K562 (cell line): ENCODE results near the gene ROPN1B.

Experiments used
- ETV6 ChIP-seq, 3 experiments: fragments of 150-350 bp in 1 of 3; sonication (generic) in 1 of 3; formaldehyde crosslinking in 1 of 3; IDR thresholded peaks; 2 replicates each; pipeline versions ENCODE4 v1.6.1 to v1.8.0; 2014 to 2022; ENCODE audit warnings: borderline replicate concordance in 2 of 3, low read depth in 2 of 3, antibody characterized with exemption in 1 of 3, low read length in 1 of 3, mild to moderate bottlenecking in 1 of 3, missing genetic modification reagents in 1 of 3
- KDM1A ChIP-seq, 2 experiments: fragments of 450-650 bp; IDR thresholded peaks; 2 replicates each; pipeline ENCODE4 v1.6.1; 2016; ENCODE audit warnings: mild to moderate bottlenecking in 2 of 2
- KLF10 ChIP-seq: fragments of 250-450 bp; sonication (Bioruptor Pico); IDR thresholded peaks from 2 replicates; pipeline ENCODE4 v1.6.1; 2021; ENCODE audit warnings: matching md5 sums
- TF ChIP-seq, protein P1 (sequence below), 3 experiments: fragments of 200-800 bp in 1 of 3; fragments of 250-450 bp in 1 of 3; fragments of 450-650 bp in 1 of 3; sonication (Bioruptor Pico) in 1 of 3; sonication (Bioruptor generic) in 1 of 3; formaldehyde crosslinking in 1 of 3; IDR thresholded peaks; 2 replicates each; pipeline versions ENCODE4 v1.6.1 to v1.8.0; 2016 to 2022; ENCODE audit warnings: mild to moderate bottlenecking in 2 of 3, missing genetic modification characterization in 2 of 3, missing compliant biosample characterization in 1 of 3, moderate library complexity in 1 of 3
- TF ChIP-seq, protein P2 (sequence below), 3 experiments: IDR thresholded peaks in 2 of 3; conservative IDR thresholded peaks in 1 of 3; 2 replicates each; pipeline ENCODE4 v1.5.1; 2011 to 2012; ENCODE audit warnings: low read length in 3 of 3, mild to moderate bottlenecking in 3 of 3, control low read depth in 2 of 3, improper control_type of control experiment in 1 of 3, inconsistent platforms in 1 of 3, low read depth in 1 of 3, mixed read lengths in 1 of 3, moderate library complexity in 1 of 3; ENCODE audit not compliant: insufficient read depth in 2 of 3

DNA sequence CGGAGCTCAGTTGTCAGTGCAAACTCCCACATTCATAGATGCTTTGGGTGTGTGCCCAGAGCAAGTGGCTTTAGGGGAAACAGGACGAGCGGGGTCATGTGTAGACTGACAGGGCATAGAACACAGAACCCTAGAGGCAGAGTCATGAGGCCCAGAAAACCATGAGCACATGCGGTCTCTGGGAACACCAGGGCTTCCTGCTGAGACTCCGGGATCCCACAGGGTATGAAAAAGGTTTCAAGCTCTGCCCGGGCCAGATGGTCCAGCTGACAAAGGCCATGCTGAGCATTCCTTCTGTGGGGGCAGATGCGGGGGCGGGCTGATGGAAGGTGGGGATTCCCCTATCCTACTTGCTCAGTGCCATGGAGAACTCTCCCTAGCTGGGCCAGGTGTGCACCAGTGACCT is 44.8 kb downstream of the ROPN1B start:
- TF ChIP-seq KLF10: no peak
- TF ChIP-seq, protein P1, sequence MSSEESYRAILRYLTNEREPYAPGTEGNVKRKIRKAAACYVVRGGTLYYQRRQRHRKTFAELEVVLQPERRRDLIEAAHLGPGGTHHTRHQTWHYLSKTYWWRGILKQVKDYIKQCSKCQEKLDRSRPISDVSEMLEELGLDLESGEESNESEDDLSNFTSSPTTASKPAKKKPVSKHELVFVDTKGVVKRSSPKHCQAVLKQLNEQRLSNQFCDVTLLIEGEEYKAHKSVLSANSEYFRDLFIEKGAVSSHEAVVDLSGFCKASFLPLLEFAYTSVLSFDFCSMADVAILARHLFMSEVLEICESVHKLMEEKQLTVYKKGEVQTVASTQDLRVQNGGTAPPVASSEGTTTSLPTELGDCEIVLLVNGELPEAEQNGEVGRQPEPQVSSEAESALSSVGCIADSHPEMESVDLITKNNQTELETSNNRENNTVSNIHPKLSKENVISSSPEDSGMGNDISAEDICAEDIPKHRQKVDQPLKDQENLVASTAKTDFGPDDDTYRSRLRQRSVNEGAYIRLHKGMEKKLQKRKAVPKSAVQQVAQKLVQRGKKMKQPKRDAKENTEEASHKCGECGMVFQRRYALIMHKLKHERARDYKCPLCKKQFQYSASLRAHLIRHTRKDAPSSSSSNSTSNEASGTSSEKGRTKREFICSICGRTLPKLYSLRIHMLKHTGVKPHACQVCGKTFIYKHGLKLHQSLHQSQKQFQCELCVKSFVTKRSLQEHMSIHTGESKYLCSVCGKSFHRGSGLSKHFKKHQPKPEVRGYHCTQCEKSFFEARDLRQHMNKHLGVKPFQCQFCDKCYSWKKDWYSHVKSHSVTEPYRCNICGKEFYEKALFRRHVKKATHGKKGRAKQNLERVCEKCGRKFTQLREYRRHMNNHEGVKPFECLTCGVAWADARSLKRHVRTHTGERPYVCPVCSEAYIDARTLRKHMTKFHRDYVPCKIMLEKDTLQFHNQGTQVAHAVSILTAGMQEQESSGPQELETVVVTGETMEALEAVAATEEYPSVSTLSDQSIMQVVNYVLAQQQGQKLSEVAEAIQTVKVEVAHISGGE (CRISPR knock-in tag; IDR thresholded peaks at IDR 0.05): no peak
- no peak for TF ChIP-seq ETV6 (IDR thresholded peaks at IDR 0.05; ENCODE audit: borderline replicate concordance in 1 of 2, low read depth in 2 of 2, low read length in 1 of 2)
- no peak for TF ChIP-seq ETV6 (CRISPR knock-in tag; IDR thresholded peaks at IDR 0.05; ENCODE audit: borderline replicate concordance)
- no peak for TF ChIP-seq KDM1A (IDR thresholded peaks at IDR 0.05)
- TF ChIP-seq, protein P2, sequence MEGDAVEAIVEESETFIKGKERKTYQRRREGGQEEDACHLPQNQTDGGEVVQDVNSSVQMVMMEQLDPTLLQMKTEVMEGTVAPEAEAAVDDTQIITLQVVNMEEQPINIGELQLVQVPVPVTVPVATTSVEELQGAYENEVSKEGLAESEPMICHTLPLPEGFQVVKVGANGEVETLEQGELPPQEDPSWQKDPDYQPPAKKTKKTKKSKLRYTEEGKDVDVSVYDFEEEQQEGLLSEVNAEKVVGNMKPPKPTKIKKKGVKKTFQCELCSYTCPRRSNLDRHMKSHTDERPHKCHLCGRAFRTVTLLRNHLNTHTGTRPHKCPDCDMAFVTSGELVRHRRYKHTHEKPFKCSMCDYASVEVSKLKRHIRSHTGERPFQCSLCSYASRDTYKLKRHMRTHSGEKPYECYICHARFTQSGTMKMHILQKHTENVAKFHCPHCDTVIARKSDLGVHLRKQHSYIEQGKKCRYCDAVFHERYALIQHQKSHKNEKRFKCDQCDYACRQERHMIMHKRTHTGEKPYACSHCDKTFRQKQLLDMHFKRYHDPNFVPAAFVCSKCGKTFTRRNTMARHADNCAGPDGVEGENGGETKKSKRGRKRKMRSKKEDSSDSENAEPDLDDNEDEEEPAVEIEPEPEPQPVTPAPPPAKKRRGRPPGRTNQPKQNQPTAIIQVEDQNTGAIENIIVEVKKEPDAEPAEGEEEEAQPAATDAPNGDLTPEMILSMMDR (IDR thresholded peaks at IDR 0.05 in 2 of 3, conservative IDR thresholded peaks at IDR 0.05 in 1 of 3; ENCODE audit: insufficient read depth in 2 of 3, low read depth in 1 of 3, low read length in 3 of 3): no peak
